ENCODE measurements around the gene CTNNBIP1.

Gene CTNNBIP1

GRCh38 chr1:9874412-9874811 is 35.7 kb downstream of the CTNNBIP1 start (continued):
- no peak for TF ChIP-seq ZNF501 (tag by site-specific recombination; IDR thresholded peaks at IDR 0.05)
- no peak for TF ChIP-seq KLF1 (tag by site-specific recombination; IDR thresholded peaks at IDR 0.05)
- no peak for TF ChIP-seq ZNF132 (tag by site-specific recombination; IDR thresholded peaks at IDR 0.05; ENCODE audit: borderline replicate concordance)
- TF ChIP-seq ZNF449 (tag by site-specific recombination; IDR thresholded peaks at IDR 0.05) = no peak
- no peak for TF ChIP-seq MZF1 (tag by site-specific recombination; IDR thresholded peaks at IDR 0.05; ENCODE audit: borderline replicate concordance)
- no peak for TF ChIP-seq ZBTB49 (tag by site-specific recombination; IDR thresholded peaks at IDR 0.05; ENCODE audit: low read depth)
- no peak for TF ChIP-seq ELK4 (IDR thresholded peaks at IDR 0.05; ENCODE audit: borderline replicate concordance, low read depth, low read length)
- no peak for TF ChIP-seq ZBTB26 (tag by site-specific recombination; optimal IDR thresholded peaks at IDR 0.05)
- no peak for TF ChIP-seq ZNF596 (tag by site-specific recombination; IDR thresholded peaks at IDR 0.05)

GRCh38 chr1:9873992-9874391 is 36.1 kb downstream of the CTNNBIP1 start:
- Histone ChIP-seq H3K4me3 (ENCODE audit: low read depth, low read length) (no peak overlapping the region), H3K36me3 (ENCODE audit: control insufficient read depth in 2 of 2, insufficient read depth in 1 of 2, low read length in 2 of 2) (peaks cover 0 to 15% of the 10 kb centered on the region in 2 experiments; a peak in 1 of 3 replicates), H3K9me3 (ENCODE audit: control insufficient read depth, insufficient read depth, low read depth, low read length) (no peaks in the 10 kb centered on the region), H3K27ac (ENCODE audit: extremely low read depth, low read depth, low read length) (no peak overlapping the region), H3K4me1 (ENCODE audit: control insufficient read depth, insufficient read depth, low read length) (no peaks in the 10 kb centered on the region; the same call in 1 of the 2 replicates)
- TF ChIP-seq ZNF10 (tag by site-specific recombination; IDR thresholded peaks at IDR 0.05) (no peak), ZSCAN5A (tag by site-specific recombination; IDR thresholded peaks at IDR 0.05) (no peak), ZNF362 (tag by site-specific recombination; IDR thresholded peaks at IDR 0.05) (no peak), OSR2 (tag by site-specific recombination; IDR thresholded peaks at IDR 0.05) (no peak), ZNF155 (tag by site-specific recombination; IDR thresholded peaks at IDR 0.05) (no peak), ZNF707 (tag by site-specific recombination; IDR thresholded peaks at IDR 0.05) (no peak), ZSCAN23 (tag by site-specific recombination; IDR thresholded peaks at IDR 0.05) (no peak), ZNF48 (tag by site-specific recombination; IDR thresholded peaks at IDR 0.05) (no peak), KLF8 (tag by site-specific recombination; IDR thresholded peaks at IDR 0.05) (no peak)
- POLR2A ChIA-PET = no interaction called here
- CTCF ChIA-PET = interaction anchor here (0.6 to 4.4 kb wide), 16 partner anchors 10 to 802 kb away, joined by 3 to 24 read pairs (median 6); partner anchors contain the start of genes LZIC and NMNAT1

All from HEK293 (cell line).